Measurements from ENCODE around the gene HOXA10.

Gene HOXA10

GRCh38 chr7:27148756-27149641, 25.1 kb downstream of the HOXA10 start:
- no peak overlapping the region for H3K4me3 ChIP-seq (ENCODE audit: low read depth, low read length)
- no peak for TF ChIP-seq CTCF (IDR thresholded peaks at IDR 0.05; ENCODE audit: insufficient read depth, low read depth, low read length, missing control alignments)
- no peak for DNase-seq (ENCODE audit: low read depth)

- no peak for DNase-seq (ENCODE audit: low read depth)
- TF ChIP-seq CTCF (IDR thresholded peaks at IDR 0.05; ENCODE audit: insufficient read depth, low read depth, low read length, missing control alignments): no peak
- no peak overlapping the region for H3K4me3 ChIP-seq (ENCODE audit: low read depth, low read length)
Measured at GRCh38 chr7:27148031-27148755, 25.9 kb downstream of the HOXA10 start.

- no peak within 1 kb of the TSS for H3K4me3 ChIP-seq (ENCODE audit: low read depth, low read length)
- no peak for DNase-seq (ENCODE audit: low read depth)
- TF ChIP-seq CTCF (IDR thresholded peaks at IDR 0.05; ENCODE audit: insufficient read depth, low read depth, low read length, missing control alignments): no peak
Measured at GRCh38 chr7:27147199-27148030, 26.7 kb downstream of the HOXA10 start, which contains the start of gene HOXA6. HOXA6 (minus strand) TSS chr7:27147774; CDS start chr7:27147749, 25 bp downstream.

GRCh38 chr7:27146491-27147198, 27.5 kb downstream of the HOXA10 start:
- no peak overlapping the region for H3K4me3 ChIP-seq (ENCODE audit: low read depth, low read length)
- no peak for TF ChIP-seq CTCF (IDR thresholded peaks at IDR 0.05; ENCODE audit: insufficient read depth, low read depth, low read length, missing control alignments)
- DNase-seq (ENCODE audit: low read depth): no peak

- H3K4me3 ChIP-seq (ENCODE audit: low read depth, low read length): no peak overlapping the region
- DNase-seq (ENCODE audit: low read depth): no peak
- TF ChIP-seq CTCF (IDR thresholded peaks at IDR 0.05; ENCODE audit: insufficient read depth, low read depth, low read length, missing control alignments): no peak
Measured at GRCh38 chr7:27145914-27146412, 28.2 kb downstream of the HOXA10 start.

All from GM12865 (cell line).